PC-3 (cell line): ENCODE measurements around the gene TSFM. TPM values are rescaled to one million over a fixed set of nuclear protein-coding genes. Genes with fewer than 3 reads are reported as not detected.

ENCODE experiments used
- ATAC-seq: fragments of 200-7000 bp; cut with Tn5 transposase; 2 replicates; pipeline ENCODE4 v1.9.1; 2020; ENCODE audit warnings: mild to moderate bottlenecking, moderate library complexity
- BruUV-seq: library from RNA; stranded (reverse); fragments of 400-500 nt; replicated peaks from 2 replicates; lab custom pipeline; 2021; lab: Mats Ljungman, UMichigan
- CTCF ChIA-PET: fragments of 300-600 bp; sonication (Branson Sonifier 250); formaldehyde crosslinking; loops from one replicate; lab custom pipeline; 2022; ENCODE audit warnings: antibody characterized with exemption; lab: Charles Lee
- POLR2A ChIA-PET: fragments of 300-600 bp; sonication (Branson Sonifier 250); formaldehyde crosslinking; loops from one replicate; lab custom pipeline; 2022; ENCODE audit warnings: antibody characterized with exemption; ENCODE audit not compliant: unreplicated experiment; lab: Charles Lee
- DNase-seq: peaks from one replicate; pipeline ENCODE4 v3.0.0-alpha.2; 2015
- H2AFZ ChIP-seq: fragments of 300-600 bp; sonication (generic); 2 replicates; pipeline ENCODE4 v1.6.0; 2016; ENCODE audit warnings: antibody characterized with exemption, low read length
- H3F3A ChIP-seq: fragments of 300-600 bp; sonication (generic); one replicate; pipeline ENCODE4 v1.6.0; 2017; ENCODE audit warnings: antibody characterized with exemption, low read length, control low read depth, mild to moderate bottlenecking; ENCODE audit not compliant: unreplicated experiment
- H3K27ac ChIP-seq: fragments of 300-600 bp; sonication (generic); 2 replicates; pipeline ENCODE4 v1.5.1; 2016; ENCODE audit warnings: mild to moderate bottlenecking, low read length
- H3K27me3 ChIP-seq: fragments of 300-600 bp; sonication (generic); 2 replicates; pipeline ENCODE4 v1.6.1; 2016; ENCODE audit warnings: low read length, mixed read lengths
- H3K36me3 ChIP-seq: fragments of 300-600 bp; sonication (generic); 2 replicates; pipeline ENCODE4 v1.6.1; 2016; ENCODE audit warnings: low read depth, mixed run types, low read length, mixed read lengths
- H3K4me1 ChIP-seq: fragments of 300-600 bp; sonication (generic); 2 replicates; pipeline ENCODE4 v1.5.1; 2016; ENCODE audit warnings: low read length; ENCODE audit not compliant: insufficient read depth
- H3K4me2 ChIP-seq: fragments of 300-600 bp; sonication (generic); 2 replicates; pipeline ENCODE4 v1.6.0; 2016; ENCODE audit warnings: low read length
- H3K4me3 ChIP-seq: fragments of 300-600 bp; sonication (generic); 2 replicates; pipeline ENCODE4 v1.5.1; 2016; ENCODE audit warnings: mild to moderate bottlenecking, low read length, mixed read lengths
- H3K79me2 ChIP-seq: fragments of 300-600 bp; sonication (generic); 2 replicates; pipeline ENCODE4 v1.6.1; 2017; ENCODE audit warnings: low read length, mixed read lengths
- H3K9ac ChIP-seq: fragments of 300-600 bp; sonication (generic); 2 replicates; pipeline ENCODE4 v1.6.0; 2016; ENCODE audit warnings: mild to moderate bottlenecking, low read length
- H3K9me2 ChIP-seq: fragments of 300-600 bp; sonication (generic); replicated peaks from 2 replicates; pipeline ENCODE4 v1.6.1; 2016; ENCODE audit warnings: mixed run types, low read length, mixed read lengths
- H3K9me3 ChIP-seq: fragments of 300-600 bp; sonication (generic); 2 replicates; pipeline ENCODE4 v1.6.1; 2016; ENCODE audit warnings: low read length, mixed read lengths
- H4K20me1 ChIP-seq: fragments of 300-600 bp; sonication (generic); 2 replicates; pipeline ENCODE4 v1.6.1; 2016; ENCODE audit warnings: low read length, mixed read lengths
- CTCF ChIP-seq: fragments of 300-600 bp; sonication (generic); conservative IDR thresholded peaks from 2 replicates; pipeline ENCODE4 v1.5.1; 2017; ENCODE audit warnings: antibody characterized with exemption, low read depth, mild to moderate bottlenecking, low read length
- EZH2 ChIP-seq: fragments of 300-600 bp; sonication (generic); IDR thresholded peaks from one replicate; pipeline ENCODE4 v1.6.1; 2017; ENCODE audit warnings: antibody characterized with exemption, mild to moderate bottlenecking, low read length; ENCODE audit not compliant: unreplicated experiment
- EZH2phosphoT487 ChIP-seq: fragments of 300-600 bp; sonication (generic); IDR thresholded peaks from 2 replicates; pipeline ENCODE4 v1.6.1; 2018; ENCODE audit warnings: mild to moderate bottlenecking, antibody characterized with exemption, low read length, borderline replicate concordance
- intact Hi-C: fragments of 100-400 bp; cut with micrococcal nuclease; formaldehyde crosslinking; loops from 2 replicates; pipeline ENCODE4 v1.9.0; 2023
- total RNA-seq: library from RNA; depleted of rRNA; stranded (reverse); fragments of >200 nt; gene quantifications from 2 replicates; pipeline ENCODE4 v1.2.3, GENCODE V29; 2014

The TSFM gene
- total RNA-seq, 1 experiment from 2014 or later: 63.0 TPM

GRCh38 chr12:57739387-57739786 lies 43.2 kb upstream of the TSFM start:
- H3K4me3 ChIP-seq: no peak overlapping the region
- TF ChIP-seq CTCF: no peak
- no peak for TF ChIP-seq EZH2phosphoT487
- TF ChIP-seq EZH2: no peak
- no peaks in the 10 kb centered on the region for H3K79me2 ChIP-seq
- no peaks in the 10 kb centered on the region for H3K9me3 ChIP-seq
- POLR2A ChIA-PET: no interaction called here
- H3K9ac ChIP-seq: no peak overlapping the region
- CTCF ChIA-PET: no interaction called here
- H3K9me2 ChIP-seq: no peaks in the 10 kb centered on the region
- no peak for ATAC-seq
- no peak overlapping the region for H3K4me2 ChIP-seq
- no peak overlapping the region for H3K27ac ChIP-seq
- H2AFZ ChIP-seq: no peak overlapping the region
- peaks cover 50% of the 10 kb centered on the region for H3K27me3 ChIP-seq
- DNase-seq: no peak
- H4K20me1 ChIP-seq: no peaks in the 10 kb centered on the region
- BruUV-seq: no TSS peak
- intact Hi-C loops: no loop called here
- peaks cover 17% of the 10 kb centered on the region for H3K4me1 ChIP-seq
- no peaks in the 10 kb centered on the region for H3F3A ChIP-seq
- H3K36me3 ChIP-seq: no peaks in the 10 kb centered on the region

- BruUV-seq: no TSS peak
- Histone ChIP-seq H2AFZ (no peak overlapping the region), H3F3A (no peaks in the 10 kb centered on the region), H3K4me1 (peaks cover 17% of the 10 kb centered on the region), H4K20me1 (no peaks in the 10 kb centered on the region), H3K9me3 (no peaks in the 10 kb centered on the region), H3K36me3 (no peaks in the 10 kb centered on the region), H3K9ac (no peak overlapping the region), H3K4me2 (no peak overlapping the region), H3K4me3 (no peak overlapping the region), H3K27me3 (peaks cover 47% of the 10 kb centered on the region), H3K9me2 (no peaks in the 10 kb centered on the region), H3K27ac (no peak overlapping the region), H3K79me2 (no peaks in the 10 kb centered on the region)
- TF ChIP-seq CTCF (no peak), EZH2phosphoT487 (no peak), EZH2 (no peak)
- CTCF ChIA-PET: no interaction called here
- intact Hi-C loops: no loop called here
- POLR2A ChIA-PET: no interaction called here
- ATAC-seq: no peak
- no peak for DNase-seq
Observed at GRCh38 chr12:57739914-57740538, 42.6 kb upstream of the TSFM start.

GRCh38 chr12:57740656-57741412 lies 41.8 kb upstream of the TSFM start:
- ATAC-seq: no peak
- Histone ChIP-seq H3K9me2 (no peaks in the 10 kb centered on the region), H3K9me3 (no peaks in the 10 kb centered on the region), H3K27ac (no peak overlapping the region), H3F3A (no peaks in the 10 kb centered on the region), H3K4me1 (peaks cover 17% of the 10 kb centered on the region), H3K4me3 (no peak overlapping the region), H3K27me3 (peaks cover 38% of the 10 kb centered on the region), H4K20me1 (no peaks in the 10 kb centered on the region), H2AFZ (no peak overlapping the region), H3K9ac (no peak overlapping the region), H3K36me3 (no peaks in the 10 kb centered on the region), H3K4me2 (no peak overlapping the region), H3K79me2 (no peaks in the 10 kb centered on the region)
- no TSS peak for BruUV-seq
- intact Hi-C loops: no loop called here
- no peak for TF ChIP-seq EZH2phosphoT487
- no peak for TF ChIP-seq CTCF
- TF ChIP-seq EZH2: no peak
- ChIA-PET CTCF (no interaction called here), POLR2A (no interaction called here)
- DNase-seq: no peak
